BE2C (cell line): Measurements from ENCODE around the gene NUDT16L1.

Experiments used
- DNase-seq: peaks from one replicate; pipeline ENCODE4 v3.0.0-alpha.2; 2020
- H3K27me3 ChIP-seq: fragments of 250-450 bp; sonication (Bioruptor Pico); 2 replicates; pipeline ENCODE4 v1.5.1; 2020; ENCODE audit warnings: mild to moderate bottlenecking
- H3K36me3 ChIP-seq: fragments of 250-450 bp; sonication (Bioruptor Pico); 2 replicates; pipeline ENCODE4 v1.5.1; 2020; ENCODE audit warnings: mild to moderate bottlenecking
- H3K4me1 ChIP-seq: fragments of 250-450 bp; sonication (Bioruptor Pico); 2 replicates; pipeline ENCODE4 v1.5.1; 2020
- H3K4me3 ChIP-seq: 2 replicates; pipeline ENCODE4 v1.5.1; 2011; ENCODE audit warnings: low read depth, low read length
- H3K9me3 ChIP-seq: fragments of 250-450 bp; sonication (Bioruptor Pico); 2 replicates; pipeline ENCODE4 v1.5.1; 2020
- TF ChIP-seq, protein P1 (sequence below): IDR thresholded peaks from 2 replicates; pipeline ENCODE4 v1.5.1; 2012; ENCODE audit warnings: mild to moderate bottlenecking, low read depth, low read length

Gene NUDT16L1

DNA sequence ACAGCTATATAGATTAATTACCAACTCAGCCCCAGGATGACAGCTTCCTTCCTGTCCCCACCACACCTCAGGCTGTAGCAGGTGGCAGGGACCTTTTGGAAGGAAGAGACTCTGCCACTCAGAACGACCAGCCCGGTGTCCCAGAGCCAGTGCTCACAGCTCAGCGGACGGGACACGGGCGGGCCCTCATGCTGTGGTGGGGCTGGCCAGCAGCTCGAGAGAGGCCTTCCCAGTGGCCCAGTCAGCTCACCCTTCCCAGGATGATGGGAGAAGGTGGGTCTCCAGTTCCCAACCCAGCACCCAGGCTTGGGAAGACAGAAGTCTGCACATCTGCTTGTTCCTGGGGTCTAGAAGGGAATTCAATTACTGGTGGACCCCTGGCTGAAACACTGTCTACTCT lies 10.5 kb downstream of the NUDT16L1 start:
- Histone ChIP-seq H3K36me3 (peaks cover 55% of the 10 kb centered on the region), H3K4me1 (no peaks in the 10 kb centered on the region), H3K9me3 (no peaks in the 10 kb centered on the region), H3K4me3 (no peak overlapping the region), H3K27me3 (no peaks in the 10 kb centered on the region)
- no peak for DNase-seq
- TF ChIP-seq, protein P1, sequence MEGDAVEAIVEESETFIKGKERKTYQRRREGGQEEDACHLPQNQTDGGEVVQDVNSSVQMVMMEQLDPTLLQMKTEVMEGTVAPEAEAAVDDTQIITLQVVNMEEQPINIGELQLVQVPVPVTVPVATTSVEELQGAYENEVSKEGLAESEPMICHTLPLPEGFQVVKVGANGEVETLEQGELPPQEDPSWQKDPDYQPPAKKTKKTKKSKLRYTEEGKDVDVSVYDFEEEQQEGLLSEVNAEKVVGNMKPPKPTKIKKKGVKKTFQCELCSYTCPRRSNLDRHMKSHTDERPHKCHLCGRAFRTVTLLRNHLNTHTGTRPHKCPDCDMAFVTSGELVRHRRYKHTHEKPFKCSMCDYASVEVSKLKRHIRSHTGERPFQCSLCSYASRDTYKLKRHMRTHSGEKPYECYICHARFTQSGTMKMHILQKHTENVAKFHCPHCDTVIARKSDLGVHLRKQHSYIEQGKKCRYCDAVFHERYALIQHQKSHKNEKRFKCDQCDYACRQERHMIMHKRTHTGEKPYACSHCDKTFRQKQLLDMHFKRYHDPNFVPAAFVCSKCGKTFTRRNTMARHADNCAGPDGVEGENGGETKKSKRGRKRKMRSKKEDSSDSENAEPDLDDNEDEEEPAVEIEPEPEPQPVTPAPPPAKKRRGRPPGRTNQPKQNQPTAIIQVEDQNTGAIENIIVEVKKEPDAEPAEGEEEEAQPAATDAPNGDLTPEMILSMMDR, result no peak

DNA sequence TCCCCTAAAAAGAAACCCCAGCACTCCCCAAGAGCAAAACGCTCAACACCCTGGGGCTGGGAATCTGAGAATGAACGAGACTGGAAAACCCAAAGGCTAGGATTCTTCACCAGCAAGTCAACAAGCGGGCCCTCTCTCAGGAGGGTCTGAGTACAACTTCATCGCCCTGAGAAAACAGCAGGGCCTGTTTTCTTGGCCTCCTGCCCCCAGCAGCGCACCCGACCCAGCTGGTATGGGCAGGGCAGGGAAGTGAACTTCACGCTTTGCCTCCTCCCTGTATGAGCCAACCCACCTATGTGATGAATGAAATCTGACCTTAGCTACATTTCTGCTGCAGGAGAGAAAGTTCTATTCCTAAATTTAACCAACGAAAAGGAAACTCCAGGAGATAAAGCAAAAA lies 11.1 kb downstream of the NUDT16L1 start:
- no peaks in the 10 kb centered on the region for H3K4me1 ChIP-seq
- TF ChIP-seq, protein P1, result no peak
- H3K4me3 ChIP-seq, result no peak overlapping the region
- peaks cover 51% of the 10 kb centered on the region for H3K36me3 ChIP-seq
- no peaks in the 10 kb centered on the region for H3K9me3 ChIP-seq
- DNase-seq, result no peak
- no peaks in the 10 kb centered on the region for H3K27me3 ChIP-seq

DNA sequence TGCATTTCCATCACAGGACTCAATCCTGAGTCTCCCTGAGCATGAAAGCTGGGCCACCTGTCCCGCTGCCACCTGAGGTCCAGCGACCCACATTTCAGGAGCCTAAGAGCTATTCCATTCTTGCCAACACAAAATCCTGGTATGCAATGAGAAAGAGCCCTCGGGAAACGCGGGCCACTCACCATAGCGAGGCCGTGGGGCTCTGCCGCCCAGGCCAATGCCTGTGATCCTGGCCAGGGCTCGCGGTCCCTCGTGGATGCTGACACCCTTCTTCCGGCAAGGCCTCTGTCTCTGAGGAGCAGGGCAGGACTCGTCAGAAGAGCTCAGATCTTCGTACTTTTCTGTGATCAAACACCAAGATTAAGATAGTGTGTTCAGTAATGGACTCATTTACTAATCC lies 11.6 kb downstream of the NUDT16L1 start:
- TF ChIP-seq, protein P1, result no peak
- no peaks in the 10 kb centered on the region for H3K4me1 ChIP-seq
- no peaks in the 10 kb centered on the region for H3K27me3 ChIP-seq
- no peaks in the 10 kb centered on the region for H3K9me3 ChIP-seq
- H3K4me3 ChIP-seq, result no peak overlapping the region
- no peak for DNase-seq
- peaks cover 51% of the 10 kb centered on the region for H3K36me3 ChIP-seq

DNA sequence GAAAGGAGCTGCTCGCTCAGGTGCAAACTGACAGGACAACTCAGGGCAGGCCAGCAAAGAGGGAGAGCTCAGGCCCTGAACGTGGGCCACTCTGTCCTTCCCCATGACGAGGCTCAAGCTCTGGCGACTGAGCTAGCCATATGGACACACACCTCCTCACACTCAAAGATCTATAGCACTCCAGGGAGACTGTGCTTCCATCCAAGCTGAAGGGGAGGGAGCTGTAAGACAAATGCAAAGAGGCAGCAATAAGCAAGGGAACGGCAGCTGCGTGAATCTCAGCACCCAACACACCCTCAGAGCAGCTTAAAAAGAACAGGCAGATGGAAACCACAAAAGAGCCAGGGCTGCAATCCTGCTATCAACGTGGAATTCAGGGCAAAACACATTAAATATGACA lies 13.5 kb downstream of the NUDT16L1 start:
- no peak overlapping the region for H3K4me3 ChIP-seq
- peaks cover 39% of the 10 kb centered on the region for H3K36me3 ChIP-seq
- H3K27me3 ChIP-seq, result no peaks in the 10 kb centered on the region
- TF ChIP-seq, protein P1, result no peak
- DNase-seq, result no peak
- H3K9me3 ChIP-seq, result no peaks in the 10 kb centered on the region
- no peaks in the 10 kb centered on the region for H3K4me1 ChIP-seq

DNA sequence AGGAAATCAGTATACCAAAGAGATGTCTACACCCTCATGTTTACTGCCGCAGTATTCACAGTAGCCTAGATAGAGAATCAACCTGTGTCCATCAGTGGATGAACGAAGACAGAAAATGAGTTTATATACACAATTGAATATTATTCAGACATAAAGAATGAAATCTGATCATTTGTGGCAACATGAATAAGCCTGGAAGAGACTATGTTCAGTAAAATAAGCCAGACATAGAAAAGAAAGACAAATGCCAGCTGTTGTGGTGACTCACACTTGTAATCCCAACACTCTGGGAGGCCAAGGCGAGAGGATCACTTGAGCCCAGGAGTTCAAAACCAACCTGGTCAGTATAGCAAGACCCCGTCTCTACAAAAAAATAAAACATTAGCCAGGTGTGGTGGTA lies 16.1 kb downstream of the NUDT16L1 start:
- peaks cover 33% of the 10 kb centered on the region for H3K36me3 ChIP-seq
- TF ChIP-seq, protein P1, result no peak
- no peak for DNase-seq
- no peaks in the 10 kb centered on the region for H3K9me3 ChIP-seq
- H3K4me3 ChIP-seq, result no peak overlapping the region
- no peaks in the 10 kb centered on the region for H3K27me3 ChIP-seq
- no peaks in the 10 kb centered on the region for H3K4me1 ChIP-seq

DNA sequence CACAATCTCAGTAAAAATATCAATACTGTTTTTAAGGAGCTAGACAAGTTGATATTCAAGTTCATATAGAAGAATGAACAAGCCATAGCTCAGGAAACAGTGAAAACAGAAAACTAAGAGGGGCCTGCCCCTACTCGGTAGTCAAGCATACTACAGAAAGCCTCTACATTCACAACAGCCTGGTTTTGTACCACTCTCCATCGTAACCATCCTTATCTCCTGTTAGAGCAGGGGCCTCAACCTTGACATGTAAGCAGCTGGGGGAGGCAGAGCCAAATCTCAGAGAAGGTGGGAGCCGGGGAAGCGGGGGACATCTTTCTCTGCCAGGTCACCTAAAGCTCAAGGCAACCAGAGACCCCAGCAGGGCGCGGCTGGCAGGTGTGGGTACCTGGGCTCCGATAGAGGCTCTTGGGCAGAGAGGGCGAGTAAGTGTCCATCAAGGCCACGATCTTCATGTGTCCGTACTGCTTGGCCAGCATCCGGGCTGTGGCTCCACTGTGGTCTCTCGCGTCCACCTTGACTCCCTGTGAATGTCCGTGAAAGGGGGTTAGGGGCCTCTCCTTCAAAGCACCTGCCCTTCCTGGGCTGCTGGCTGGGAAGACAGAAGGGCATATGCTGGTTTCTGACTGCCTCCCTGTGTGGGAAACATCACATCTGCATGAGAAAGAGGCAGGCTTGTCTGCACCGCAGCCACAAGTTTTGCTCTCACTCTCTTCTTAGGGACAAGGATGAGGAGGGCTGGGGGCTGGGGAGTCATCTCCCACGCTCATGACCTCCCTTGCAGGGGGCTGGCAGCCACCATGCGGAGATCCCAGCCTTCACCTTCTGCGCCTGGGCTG lies 20.5 kb downstream of the NUDT16L1 start:
- TF ChIP-seq, protein P1, result no peak
- Histone ChIP-seq H3K4me3 (no peak overlapping the region), H3K9me3 (no peaks in the 10 kb centered on the region), H3K27me3 (no peaks in the 10 kb centered on the region), H3K4me1 (no peaks in the 10 kb centered on the region), H3K36me3 (peaks cover 23% of the 10 kb centered on the region)
- no peak for DNase-seq
